H9 (cell line): ENCODE data around the gene BCAR3. TPM values are rescaled to one million over a fixed set of nuclear protein-coding genes. Genes with fewer than 3 reads are reported as not detected.

ENCODE experiments used
- DNase-seq: peaks from one replicate; pipeline ENCODE4 v3.0.0-alpha.2; 2017
- H2AFZ ChIP-seq: one replicate; pipeline ENCODE4 v1.6.1; 2013; ENCODE audit warnings: mild to moderate bottlenecking, low read length, control low read depth, moderate library complexity
- H2AK5ac ChIP-seq: 2 replicates; pipeline ENCODE4 v1.6.1; 2013; ENCODE audit warnings: low read length, control low read depth, mixed read lengths; ENCODE audit not compliant: insufficient read length
- H2BK120ac ChIP-seq: one replicate; pipeline ENCODE4 v1.6.1; 2013; ENCODE audit warnings: low read depth, mild to moderate bottlenecking, low read length, control low read depth, inconsistent platforms; ENCODE audit not compliant: poor library complexity, severe bottlenecking
- H2BK12ac ChIP-seq: 2 replicates; pipeline ENCODE4 v1.6.1; 2013; ENCODE audit warnings: low read length, control low read depth, mixed read lengths, low read depth; ENCODE audit not compliant: insufficient read length
- H2BK15ac ChIP-seq: 2 replicates; pipeline ENCODE4 v1.6.1; 2013; ENCODE audit warnings: low read depth, low read length, control low read depth
- H2BK20ac ChIP-seq: one replicate; pipeline ENCODE4 v1.6.1; 2013; ENCODE audit warnings: low read depth, mild to moderate bottlenecking, low read length, control low read depth, inconsistent platforms; ENCODE audit not compliant: poor library complexity, severe bottlenecking
- H2BK5ac ChIP-seq: 2 replicates; pipeline ENCODE4 v1.6.1; 2013; ENCODE audit warnings: low read length, control low read depth, mixed read lengths; ENCODE audit not compliant: insufficient read length
- H3K14ac ChIP-seq: 2 replicates; pipeline ENCODE4 v1.6.1; 2013; ENCODE audit warnings: low read length, control low read depth; ENCODE audit not compliant: insufficient read depth
- H3K18ac ChIP-seq: 2 replicates; pipeline ENCODE4 v1.6.1; 2013; ENCODE audit warnings: low read depth, mild to moderate bottlenecking, mixed read lengths, low read length, control low read depth; ENCODE audit not compliant: insufficient read length
- H3K23ac ChIP-seq: 2 replicates; pipeline ENCODE4 v1.6.1; 2013; ENCODE audit warnings: low read length, control low read depth, mixed read lengths, low read depth; ENCODE audit not compliant: insufficient read length
- H3K23me2 ChIP-seq: 2 replicates; pipeline ENCODE4 v1.6.1; 2013; ENCODE audit warnings: low read depth, mild to moderate bottlenecking, mixed read lengths, low read length, control low read depth; ENCODE audit not compliant: insufficient read length, poor library complexity, severe bottlenecking
- H3K27ac ChIP-seq: 2 replicates; pipeline ENCODE4 v1.5.1; 2013; ENCODE audit warnings: low read length, control low read depth, mixed read lengths, low read depth; ENCODE audit not compliant: insufficient read length
- H3K27me3 ChIP-seq: 2 replicates; pipeline ENCODE4 v1.6.1; 2013; ENCODE audit warnings: low read length, control low read depth, inconsistent platforms; ENCODE audit not compliant: insufficient read depth
- H3K4ac ChIP-seq: 2 replicates; pipeline ENCODE4 v1.6.1; 2013; ENCODE audit warnings: low read depth, mild to moderate bottlenecking, control low read depth, inconsistent platforms, low read length, moderate library complexity
- H3K4me1 ChIP-seq: 2 replicates; pipeline ENCODE4 v1.6.1; 2013; ENCODE audit warnings: low read length, control low read depth, inconsistent platforms; ENCODE audit not compliant: insufficient read depth
- H3K4me2 ChIP-seq: 2 replicates; pipeline ENCODE4 v1.6.1; 2013; ENCODE audit warnings: low read length, control low read depth, mixed read lengths; ENCODE audit not compliant: insufficient read length, insufficient read depth
- H3K56ac ChIP-seq: 2 replicates; pipeline ENCODE4 v1.6.1; 2013; ENCODE audit warnings: low read depth, mild to moderate bottlenecking, mixed read lengths, low read length, control low read depth; ENCODE audit not compliant: insufficient read length
- H3K79me1 ChIP-seq: 2 replicates; pipeline ENCODE4 v1.6.1; 2013; ENCODE audit warnings: low read depth, mild to moderate bottlenecking, moderate library complexity, low read length, control low read depth, inconsistent platforms; ENCODE audit not compliant: insufficient read depth, poor library complexity, severe bottlenecking
- H3K79me2 ChIP-seq: 2 replicates; pipeline ENCODE4 v1.6.1; 2013; ENCODE audit warnings: low read length, control low read depth, inconsistent platforms; ENCODE audit not compliant: insufficient read depth
- H3K9ac ChIP-seq: 2 replicates; pipeline ENCODE4 v1.6.1; 2013; ENCODE audit warnings: low read length, control low read depth, mixed read lengths; ENCODE audit not compliant: insufficient read length; ENCODE audit errors: extremely low read depth
- H3K9me3 ChIP-seq: one replicate; pipeline ENCODE4 v1.6.1; 2013; ENCODE audit warnings: low read depth, low read length, inconsistent platforms; ENCODE audit not compliant: control insufficient read depth
- H3T11ph ChIP-seq: one replicate; pipeline ENCODE4 v1.6.1; 2013; ENCODE audit warnings: mild to moderate bottlenecking, low read length, control low read depth, inconsistent platforms
- H4K20me1 ChIP-seq: one replicate; pipeline ENCODE4 v1.6.1; 2013; ENCODE audit not compliant: control insufficient read depth, insufficient read length, insufficient read depth
- H4K5ac ChIP-seq: 2 replicates; pipeline ENCODE4 v1.6.1; 2013; ENCODE audit warnings: low read depth, mild to moderate bottlenecking, mixed read lengths, low read length, control low read depth; ENCODE audit not compliant: insufficient read length
- H4K8ac ChIP-seq: replicated peaks from 2 replicates; pipeline ENCODE4 v1.6.1; 2013; ENCODE audit warnings: low read length, control low read depth, mixed read lengths, low read depth; ENCODE audit not compliant: insufficient read length
- H4K91ac ChIP-seq: 2 replicates; pipeline ENCODE4 v1.6.1; 2013; ENCODE audit warnings: low read depth, mild to moderate bottlenecking, moderate library complexity, mixed read lengths, low read length, control low read depth; ENCODE audit not compliant: insufficient read length
- H3K27ac Mint-ChIP-seq, 3 experiments: 2 replicates in 2 of 3; 3 replicates in 1 of 3; pipeline ENCODE4 v1.8.0; 2020 to 2021; ENCODE audit warnings: mixed read lengths in 3 of 3, mild to moderate bottlenecking in 1 of 3, moderate library complexity in 1 of 3
- H3K27me3 Mint-ChIP-seq: 2 replicates; pipeline ENCODE4 v1.8.0; 2021; ENCODE audit warnings: low read depth, mild to moderate bottlenecking, moderate library complexity, mixed read lengths
- H3K36me3 Mint-ChIP-seq, 3 experiments: 2 replicates in 2 of 3; 3 replicates in 1 of 3; pipeline ENCODE4 v1.8.0; 2020 to 2021; ENCODE audit warnings: low read depth in 3 of 3, mixed read lengths in 3 of 3; ENCODE audit not compliant: insufficient read depth in 1 of 3
- H3K4me1 Mint-ChIP-seq, 2 experiments: 2 replicates each; pipeline ENCODE4 v1.8.0; 2020; ENCODE audit warnings: mixed read lengths in 2 of 2
- H3K4me3 Mint-ChIP-seq, 2 experiments: 2 replicates in 1 of 2; 3 replicates in 1 of 2; pipeline ENCODE4 v1.8.0; 2020 to 2021; ENCODE audit warnings: mild to moderate bottlenecking in 2 of 2, mixed read lengths in 2 of 2, moderate library complexity in 1 of 2
- H3K9me3 Mint-ChIP-seq, 2 experiments: 2 replicates in 1 of 2; 3 replicates in 1 of 2; pipeline ENCODE4 v1.8.0; 2020; ENCODE audit warnings: mild to moderate bottlenecking in 2 of 2, mixed read lengths in 2 of 2, moderate library complexity in 1 of 2
- WGBS: extraction: QIAGEN DNeasy Blood & Tissue Kit; methylation state at CpG from one replicate; pipeline ENCODE4 v1.1.7; 2013; ENCODE audit warnings: missing lambda C conversion rate, low lambda C conversion rate, mixed read lengths; ENCODE audit not compliant: insufficient read length; ENCODE audit errors: extremely low coverage; 5-methylcytosine and 5-hydroxymethylcytosine counted together
- total RNA-seq: library from RNA; stranded (reverse); gene quantifications from 2 replicates; pipeline ENCODE4 v1.2.1, GENCODE V29; 2021
- TF ChIP-seq, protein P1 (sequence below): fragments of 200-600 bp; sonication (generic); conservative IDR thresholded peaks from 3 replicates; pipeline ENCODE4 v1.8.0; 2021; ENCODE audit warnings: antibody characterized with exemption, mild to moderate bottlenecking

BCAR3 gene
- total RNA-seq, 1 experiment from 2014 or later, result 4.9 TPM

DNA sequence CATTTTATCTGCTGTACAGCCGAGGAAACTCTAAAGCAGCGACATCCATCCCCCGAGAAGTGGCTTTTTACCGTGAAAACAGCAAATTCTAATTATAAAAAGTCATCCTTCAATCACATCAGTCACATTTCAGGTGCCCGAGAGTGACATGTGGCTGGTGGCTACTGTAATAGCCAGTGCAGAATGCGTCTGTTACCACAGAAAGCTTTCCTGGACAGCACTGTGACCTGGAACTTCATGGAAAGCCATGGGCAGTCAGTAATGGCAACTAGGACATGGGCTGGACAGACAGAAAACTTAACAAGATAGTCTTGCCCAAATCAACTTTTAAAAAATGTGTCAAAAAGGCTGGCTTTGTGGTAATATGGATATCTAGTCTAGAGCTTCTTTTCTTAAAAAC lies 106.6 kb downstream of the BCAR3 start:
- no peak overlapping the region for H4K8ac ChIP-seq
- H3K79me2 ChIP-seq, result no peaks in the 10 kb centered on the region
- H3K4me1 Mint-ChIP-seq, result peaks cover 25 to 27% of the 10 kb centered on the region in 2 experiments
- H3K9me3 ChIP-seq, result no peaks in the 10 kb centered on the region
- no peak overlapping the region for H3K4me3 Mint-ChIP-seq
- H3K4me2 ChIP-seq, result no peak overlapping the region
- H3K23me2 ChIP-seq, result no peaks in the 10 kb centered on the region
- peaks cover 5 to 36% (median 14%) of the 10 kb centered on the region in 3 experiments; a peak in 4 of 7 replicates for H3K36me3 Mint-ChIP-seq
- DNase-seq, result no peak
- H3K14ac ChIP-seq, result no peak overlapping the region
- H3K4me1 ChIP-seq, result peaks cover 7% of the 10 kb centered on the region; the same call in 1 of the 2 replicates
- no peak overlapping the region for H3K27ac ChIP-seq
- H3K18ac ChIP-seq, result no peak overlapping the region
- no peak overlapping the region for H3K9ac ChIP-seq
- H3K27me3 ChIP-seq, result no peaks in the 10 kb centered on the region
- H4K5ac ChIP-seq, result no peak overlapping the region
- TF ChIP-seq, protein P1, sequence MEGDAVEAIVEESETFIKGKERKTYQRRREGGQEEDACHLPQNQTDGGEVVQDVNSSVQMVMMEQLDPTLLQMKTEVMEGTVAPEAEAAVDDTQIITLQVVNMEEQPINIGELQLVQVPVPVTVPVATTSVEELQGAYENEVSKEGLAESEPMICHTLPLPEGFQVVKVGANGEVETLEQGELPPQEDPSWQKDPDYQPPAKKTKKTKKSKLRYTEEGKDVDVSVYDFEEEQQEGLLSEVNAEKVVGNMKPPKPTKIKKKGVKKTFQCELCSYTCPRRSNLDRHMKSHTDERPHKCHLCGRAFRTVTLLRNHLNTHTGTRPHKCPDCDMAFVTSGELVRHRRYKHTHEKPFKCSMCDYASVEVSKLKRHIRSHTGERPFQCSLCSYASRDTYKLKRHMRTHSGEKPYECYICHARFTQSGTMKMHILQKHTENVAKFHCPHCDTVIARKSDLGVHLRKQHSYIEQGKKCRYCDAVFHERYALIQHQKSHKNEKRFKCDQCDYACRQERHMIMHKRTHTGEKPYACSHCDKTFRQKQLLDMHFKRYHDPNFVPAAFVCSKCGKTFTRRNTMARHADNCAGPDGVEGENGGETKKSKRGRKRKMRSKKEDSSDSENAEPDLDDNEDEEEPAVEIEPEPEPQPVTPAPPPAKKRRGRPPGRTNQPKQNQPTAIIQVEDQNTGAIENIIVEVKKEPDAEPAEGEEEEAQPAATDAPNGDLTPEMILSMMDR, result no peak
- WGBS, result no CpG with 5 or more reads among the region's 6 CpGs
- H4K20me1 ChIP-seq, result no peaks in the 10 kb centered on the region
- H2BK12ac ChIP-seq, result no peak overlapping the region
- H3K56ac ChIP-seq, result no peak overlapping the region
- peak overlapping the region in 2 of 3 experiments; percentile 22 to 70; a peak in 4 of 7 replicates for H3K27ac Mint-ChIP-seq
- H3K9me3 Mint-ChIP-seq, result no peaks in the 10 kb centered on the region
- H2BK20ac ChIP-seq, result no peak overlapping the region
- H2BK15ac ChIP-seq, result no peak overlapping the region
- H3K23ac ChIP-seq, result no peak overlapping the region
- H2AFZ ChIP-seq, result no peak overlapping the region
- H2BK5ac ChIP-seq, result no peak overlapping the region
- H4K91ac ChIP-seq, result no peak overlapping the region
- no peak overlapping the region for H2AK5ac ChIP-seq
- no peaks in the 10 kb centered on the region for H3K27me3 Mint-ChIP-seq
- H2BK120ac ChIP-seq, result no peak overlapping the region
- no peaks in the 10 kb centered on the region for H3K79me1 ChIP-seq
- H3K4ac ChIP-seq, result no peak overlapping the region
- no peak overlapping the region for H3T11ph ChIP-seq
